AG09309 (cell line): Measurements from ENCODE around the gene TRIM32.

ENCODE experiments used
- DNase-seq: peaks from one replicate; pipeline ENCODE4 v3.0.0-alpha.2; 2010; ENCODE audit warnings: low read depth
- H3K4me3 ChIP-seq: 2 replicates; pipeline ENCODE4 v1.5.1; 2011; ENCODE audit warnings: mild to moderate bottlenecking, low read depth, low read length, moderate library complexity; ENCODE audit not compliant: control insufficient read depth
- TF ChIP-seq, protein P1 (sequence below): IDR thresholded peaks from 2 replicates; pipeline ENCODE4 v1.5.1; 2011; ENCODE audit warnings: mild to moderate bottlenecking, low read depth, low read length, inconsistent platforms; ENCODE audit not compliant: insufficient read depth, control insufficient read depth; ENCODE audit errors: missing control alignments

The TRIM32 gene

DNA sequence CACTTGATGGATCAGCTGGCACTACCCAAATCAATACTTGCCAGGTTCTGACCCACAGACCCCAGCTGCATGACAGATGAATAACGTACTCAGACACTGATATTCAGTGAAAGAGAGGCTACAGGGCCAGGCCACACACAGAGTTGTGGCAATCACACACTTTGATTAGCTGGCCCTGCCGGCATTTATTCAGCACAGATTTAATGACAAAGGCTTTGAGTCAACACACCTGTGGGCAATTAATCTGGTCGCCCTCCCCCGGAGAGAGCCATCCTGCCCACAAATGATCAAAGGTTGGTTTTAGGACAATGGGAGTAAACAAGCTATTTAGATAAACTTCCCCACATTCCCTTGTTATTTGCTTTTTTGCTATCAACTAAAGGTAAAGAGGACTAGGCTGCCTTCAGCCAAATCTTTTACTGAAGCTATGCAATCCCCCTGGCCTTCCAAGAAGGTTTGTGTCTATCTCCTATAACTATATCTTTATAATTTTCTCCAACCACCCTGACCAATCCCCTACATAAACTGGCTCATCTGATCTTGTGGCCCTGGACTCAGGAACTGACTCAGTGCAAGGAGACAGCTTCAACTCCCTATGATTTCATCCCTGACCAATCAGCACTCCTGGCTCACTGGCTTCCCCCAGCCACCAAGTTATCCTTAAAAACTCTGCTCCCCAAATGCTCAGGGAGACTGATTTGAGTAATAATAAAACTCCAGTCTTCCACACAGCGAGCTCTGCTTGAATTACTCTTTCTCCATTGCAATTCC is 12.7 kb upstream of the TRIM32 start:
- TF ChIP-seq, protein P1, sequence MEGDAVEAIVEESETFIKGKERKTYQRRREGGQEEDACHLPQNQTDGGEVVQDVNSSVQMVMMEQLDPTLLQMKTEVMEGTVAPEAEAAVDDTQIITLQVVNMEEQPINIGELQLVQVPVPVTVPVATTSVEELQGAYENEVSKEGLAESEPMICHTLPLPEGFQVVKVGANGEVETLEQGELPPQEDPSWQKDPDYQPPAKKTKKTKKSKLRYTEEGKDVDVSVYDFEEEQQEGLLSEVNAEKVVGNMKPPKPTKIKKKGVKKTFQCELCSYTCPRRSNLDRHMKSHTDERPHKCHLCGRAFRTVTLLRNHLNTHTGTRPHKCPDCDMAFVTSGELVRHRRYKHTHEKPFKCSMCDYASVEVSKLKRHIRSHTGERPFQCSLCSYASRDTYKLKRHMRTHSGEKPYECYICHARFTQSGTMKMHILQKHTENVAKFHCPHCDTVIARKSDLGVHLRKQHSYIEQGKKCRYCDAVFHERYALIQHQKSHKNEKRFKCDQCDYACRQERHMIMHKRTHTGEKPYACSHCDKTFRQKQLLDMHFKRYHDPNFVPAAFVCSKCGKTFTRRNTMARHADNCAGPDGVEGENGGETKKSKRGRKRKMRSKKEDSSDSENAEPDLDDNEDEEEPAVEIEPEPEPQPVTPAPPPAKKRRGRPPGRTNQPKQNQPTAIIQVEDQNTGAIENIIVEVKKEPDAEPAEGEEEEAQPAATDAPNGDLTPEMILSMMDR: no peak
- DNase-seq: no peak

DNA sequence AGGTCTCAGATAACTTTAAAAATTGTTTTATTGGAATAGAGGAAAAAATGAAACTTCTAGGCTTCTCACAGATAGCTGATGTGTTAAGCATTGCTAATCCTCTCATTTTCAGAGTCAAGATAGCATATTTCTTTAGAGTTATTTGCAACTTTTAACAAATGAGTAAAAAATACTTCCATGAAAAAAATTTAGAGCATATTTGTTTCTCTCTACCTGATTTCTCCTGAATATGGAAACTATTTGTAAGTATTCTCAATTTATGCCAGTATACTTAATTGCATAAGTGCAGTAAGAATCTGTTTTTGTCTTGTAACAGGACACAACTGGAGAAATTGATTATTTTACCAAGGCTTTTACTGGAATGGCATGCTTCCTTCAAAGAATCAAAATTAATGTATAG is 3.6 kb upstream of the TRIM32 start:
- no peak for DNase-seq
- no peak overlapping the region for H3K4me3 ChIP-seq
- TF ChIP-seq, protein P1: no peak

More for the DNA sequence above, 12.7 kb upstream of the TRIM32 start:
- H3K4me3 ChIP-seq: no peak overlapping the region

DNA sequence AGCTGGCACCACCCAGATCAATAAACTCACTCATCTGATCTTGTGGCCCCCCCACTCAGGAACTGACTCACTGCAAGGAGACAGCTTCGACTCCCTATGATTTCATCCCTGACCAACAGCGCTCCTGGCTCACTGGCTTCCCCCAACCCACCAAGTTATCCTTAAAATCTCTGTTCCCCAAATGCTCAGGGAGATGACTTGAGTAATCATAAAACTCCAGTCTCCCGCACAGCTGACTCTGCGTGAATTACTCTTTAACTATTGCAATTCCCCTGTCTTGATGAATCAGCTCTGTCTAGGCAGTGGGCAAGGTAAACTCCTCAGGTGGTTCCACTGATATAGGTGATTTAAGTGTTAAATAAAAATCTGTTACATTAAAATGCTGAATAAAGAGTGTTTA is 1.9 kb upstream of the TRIM32 start:
- no peak for DNase-seq
- no peak overlapping the region for H3K4me3 ChIP-seq
- TF ChIP-seq, protein P1: no peak

DNA sequence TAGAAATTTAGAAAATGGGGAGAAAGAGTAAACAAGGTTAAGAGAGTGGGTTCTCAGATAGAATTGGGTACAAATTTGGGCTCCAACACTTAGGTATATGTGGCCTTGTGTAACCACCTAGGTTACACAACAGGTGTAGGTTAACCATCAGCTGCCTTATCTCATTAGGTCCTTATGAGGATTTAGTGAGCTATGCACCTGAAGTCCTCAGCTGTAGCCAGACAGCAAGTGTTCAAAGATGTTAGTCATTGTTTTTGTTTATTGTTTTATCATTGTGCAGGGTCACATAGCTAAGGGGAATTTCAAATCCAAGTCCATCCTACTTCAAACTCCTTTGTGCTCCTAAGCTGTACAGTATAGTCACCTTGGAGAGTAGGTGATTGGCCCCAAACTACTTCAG is 970 bp upstream of the TRIM32 start:
- TF ChIP-seq, protein P1: no peak
- no peak for DNase-seq
- H3K4me3 ChIP-seq: no peak overlapping the region

DNA sequence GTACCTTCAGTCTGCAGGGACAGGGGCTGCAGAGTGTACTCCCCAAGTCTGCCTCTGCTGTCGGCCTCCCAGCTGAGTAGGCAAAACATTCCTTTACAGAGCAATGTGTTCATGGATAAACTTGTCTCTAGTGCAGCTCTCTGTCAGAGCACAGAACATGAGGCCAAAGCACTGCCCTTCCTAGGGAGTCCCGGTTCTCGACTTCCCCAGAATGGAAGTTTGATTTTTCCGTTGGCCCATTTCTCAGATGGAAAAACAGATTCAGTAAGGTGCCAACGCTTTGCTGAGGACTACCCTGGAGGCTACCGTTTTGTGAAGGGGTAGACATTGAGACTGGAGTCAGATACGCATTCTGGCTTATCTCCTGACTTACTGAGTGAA is 422 bp upstream of the TRIM32 start:
- TF ChIP-seq, protein P1: no peak
- DNase-seq: no peak
- H3K4me3 ChIP-seq: peak overlapping the region; percentile 92

DNA sequence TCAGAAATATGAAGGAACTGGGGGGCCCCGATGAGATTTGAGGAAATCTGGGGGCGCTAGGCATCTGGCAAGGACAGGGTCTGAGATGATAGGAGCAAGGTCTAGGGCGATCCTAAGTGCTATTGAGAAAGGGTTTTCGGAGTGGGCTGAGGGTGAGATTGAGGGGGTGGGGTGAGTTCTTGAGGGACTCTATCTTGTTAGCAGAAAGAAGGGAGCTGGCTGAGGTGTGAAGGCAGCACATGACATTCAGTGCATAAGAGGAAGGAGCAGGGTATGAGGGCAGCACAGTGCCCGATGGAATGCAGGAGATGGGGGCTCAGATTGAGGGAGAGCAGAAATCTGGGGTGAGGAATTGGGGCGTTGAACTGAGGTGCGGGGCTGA is 640 bp downstream of the TRIM32 start:
- TF ChIP-seq, protein P1: no peak
- DNase-seq: no peak
- peak overlapping the region; percentile 92 for H3K4me3 ChIP-seq
